Neural cell (in vitro differentiated cells): Measurements from ENCODE around the gene HMGB3.
"Not testable (repeated sequence)": the region's sequence is repeated elsewhere in the genome, so short reads cannot be mapped to it uniquely, and the experiment has no call there.

Experiments
- EP300 ChIP-seq: fragments of 450-650 bp; conservative IDR thresholded peaks from 2 replicates; pipeline ENCODE4 v1.6.1; 2014; ENCODE audit warnings: antibody characterized with exemption, mild to moderate bottlenecking, moderate library complexity; ENCODE audit not compliant: poor library complexity, severe bottlenecking
- EZH2 ChIP-seq: fragments of 200-600, 300-800 bp; shearing (Covaris generic), sonication (generic); IDR thresholded peaks from 2 replicates; pipeline ENCODE4 v1.6.1; 2014; ENCODE audit warnings: antibody characterized with exemption, low read length, borderline replicate concordance, mild to moderate bottlenecking; ENCODE audit not compliant: insufficient read depth, poor library complexity, severe bottlenecking
- POLR2AphosphoS5 ChIP-seq: IDR thresholded peaks from 2 replicates; pipeline ENCODE4 v1.6.1; 2012
- TAF1 ChIP-seq: IDR thresholded peaks from 2 replicates; pipeline ENCODE4 v1.6.1; 2012; ENCODE audit warnings: low read depth
- TF ChIP-seq, protein P1 (sequence below): fragments of 450-650 bp; IDR thresholded peaks from 2 replicates; pipeline ENCODE4 v1.5.1; 2014; ENCODE audit warnings: antibody characterized with exemption, mild to moderate bottlenecking, moderate library complexity; ENCODE audit not compliant: poor library complexity, severe bottlenecking
- TF ChIP-seq, protein P2 (sequence below): IDR thresholded peaks from 2 replicates; pipeline ENCODE4 v1.6.1; 2012; ENCODE audit warnings: borderline replicate concordance

- TF ChIP-seq, protein P1, sequence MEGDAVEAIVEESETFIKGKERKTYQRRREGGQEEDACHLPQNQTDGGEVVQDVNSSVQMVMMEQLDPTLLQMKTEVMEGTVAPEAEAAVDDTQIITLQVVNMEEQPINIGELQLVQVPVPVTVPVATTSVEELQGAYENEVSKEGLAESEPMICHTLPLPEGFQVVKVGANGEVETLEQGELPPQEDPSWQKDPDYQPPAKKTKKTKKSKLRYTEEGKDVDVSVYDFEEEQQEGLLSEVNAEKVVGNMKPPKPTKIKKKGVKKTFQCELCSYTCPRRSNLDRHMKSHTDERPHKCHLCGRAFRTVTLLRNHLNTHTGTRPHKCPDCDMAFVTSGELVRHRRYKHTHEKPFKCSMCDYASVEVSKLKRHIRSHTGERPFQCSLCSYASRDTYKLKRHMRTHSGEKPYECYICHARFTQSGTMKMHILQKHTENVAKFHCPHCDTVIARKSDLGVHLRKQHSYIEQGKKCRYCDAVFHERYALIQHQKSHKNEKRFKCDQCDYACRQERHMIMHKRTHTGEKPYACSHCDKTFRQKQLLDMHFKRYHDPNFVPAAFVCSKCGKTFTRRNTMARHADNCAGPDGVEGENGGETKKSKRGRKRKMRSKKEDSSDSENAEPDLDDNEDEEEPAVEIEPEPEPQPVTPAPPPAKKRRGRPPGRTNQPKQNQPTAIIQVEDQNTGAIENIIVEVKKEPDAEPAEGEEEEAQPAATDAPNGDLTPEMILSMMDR: not testable (repeated sequence)
- TF ChIP-seq POLR2AphosphoS5, EP300, TAF1, EZH2: not testable (repeated sequence)
- TF ChIP-seq, protein P2, sequence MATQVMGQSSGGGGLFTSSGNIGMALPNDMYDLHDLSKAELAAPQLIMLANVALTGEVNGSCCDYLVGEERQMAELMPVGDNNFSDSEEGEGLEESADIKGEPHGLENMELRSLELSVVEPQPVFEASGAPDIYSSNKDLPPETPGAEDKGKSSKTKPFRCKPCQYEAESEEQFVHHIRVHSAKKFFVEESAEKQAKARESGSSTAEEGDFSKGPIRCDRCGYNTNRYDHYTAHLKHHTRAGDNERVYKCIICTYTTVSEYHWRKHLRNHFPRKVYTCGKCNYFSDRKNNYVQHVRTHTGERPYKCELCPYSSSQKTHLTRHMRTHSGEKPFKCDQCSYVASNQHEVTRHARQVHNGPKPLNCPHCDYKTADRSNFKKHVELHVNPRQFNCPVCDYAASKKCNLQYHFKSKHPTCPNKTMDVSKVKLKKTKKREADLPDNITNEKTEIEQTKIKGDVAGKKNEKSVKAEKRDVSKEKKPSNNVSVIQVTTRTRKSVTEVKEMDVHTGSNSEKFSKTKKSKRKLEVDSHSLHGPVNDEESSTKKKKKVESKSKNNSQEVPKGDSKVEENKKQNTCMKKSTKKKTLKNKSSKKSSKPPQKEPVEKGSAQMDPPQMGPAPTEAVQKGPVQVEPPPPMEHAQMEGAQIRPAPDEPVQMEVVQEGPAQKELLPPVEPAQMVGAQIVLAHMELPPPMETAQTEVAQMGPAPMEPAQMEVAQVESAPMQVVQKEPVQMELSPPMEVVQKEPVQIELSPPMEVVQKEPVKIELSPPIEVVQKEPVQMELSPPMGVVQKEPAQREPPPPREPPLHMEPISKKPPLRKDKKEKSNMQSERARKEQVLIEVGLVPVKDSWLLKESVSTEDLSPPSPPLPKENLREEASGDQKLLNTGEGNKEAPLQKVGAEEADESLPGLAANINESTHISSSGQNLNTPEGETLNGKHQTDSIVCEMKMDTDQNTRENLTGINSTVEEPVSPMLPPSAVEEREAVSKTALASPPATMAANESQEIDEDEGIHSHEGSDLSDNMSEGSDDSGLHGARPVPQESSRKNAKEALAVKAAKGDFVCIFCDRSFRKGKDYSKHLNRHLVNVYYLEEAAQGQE: not testable (repeated sequence)
These were observed 4.6 kb downstream of the HMGB3 start for GRCh38 chrX:150987687-150988086.
